Fibroblast of skin of scalp (primary cell): ENCODE measurements around the gene SIX5.

Source experiments
- DNase-seq: peaks from one replicate; pipeline ENCODE4 v3.0.0-alpha.2; 2013

SIX5 gene

DNA sequence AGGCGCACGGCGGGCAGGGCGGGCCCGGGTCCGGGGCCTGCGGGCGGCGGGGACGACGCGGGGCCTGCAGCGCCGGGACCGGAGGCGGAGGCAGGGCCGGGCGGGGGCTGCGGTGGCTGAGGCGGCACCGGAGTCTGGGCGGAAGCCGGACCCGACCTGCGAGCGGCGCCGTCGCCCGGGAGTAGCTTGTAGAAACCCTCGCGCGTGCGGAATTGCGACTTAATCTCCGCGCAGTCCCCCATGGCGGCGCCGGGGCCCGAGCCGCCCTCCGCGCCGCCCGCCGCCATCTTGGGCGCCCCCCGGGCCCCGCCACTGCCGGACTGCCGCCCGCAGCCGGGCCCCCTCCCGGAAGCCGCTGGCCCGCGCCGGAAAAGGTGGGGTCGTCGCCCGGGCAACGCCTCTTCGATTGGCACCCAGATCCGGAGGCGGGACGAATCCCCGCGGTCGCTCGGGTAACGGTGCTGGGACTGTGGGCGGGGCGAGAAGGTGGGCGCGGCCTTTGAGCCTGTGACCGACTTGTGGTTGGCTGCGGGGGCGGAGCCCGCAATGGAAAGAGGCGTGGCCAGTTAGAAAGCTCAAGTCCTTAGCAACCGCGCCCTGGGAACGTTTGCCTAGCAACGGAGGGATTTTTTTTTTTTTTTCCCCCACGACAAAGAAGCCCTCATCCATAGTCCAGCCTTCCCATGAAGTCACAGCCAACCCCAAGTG, 23.6 kb upstream of the SIX5 start, which contains the start of gene DMWD:
Gene DMWD (minus strand): TSS at position 376 of the 708 bp plus-strand sequence. CDS start 89 bp downstream, at position 287.
- peak; percentile 99 for DNase-seq

DNA sequence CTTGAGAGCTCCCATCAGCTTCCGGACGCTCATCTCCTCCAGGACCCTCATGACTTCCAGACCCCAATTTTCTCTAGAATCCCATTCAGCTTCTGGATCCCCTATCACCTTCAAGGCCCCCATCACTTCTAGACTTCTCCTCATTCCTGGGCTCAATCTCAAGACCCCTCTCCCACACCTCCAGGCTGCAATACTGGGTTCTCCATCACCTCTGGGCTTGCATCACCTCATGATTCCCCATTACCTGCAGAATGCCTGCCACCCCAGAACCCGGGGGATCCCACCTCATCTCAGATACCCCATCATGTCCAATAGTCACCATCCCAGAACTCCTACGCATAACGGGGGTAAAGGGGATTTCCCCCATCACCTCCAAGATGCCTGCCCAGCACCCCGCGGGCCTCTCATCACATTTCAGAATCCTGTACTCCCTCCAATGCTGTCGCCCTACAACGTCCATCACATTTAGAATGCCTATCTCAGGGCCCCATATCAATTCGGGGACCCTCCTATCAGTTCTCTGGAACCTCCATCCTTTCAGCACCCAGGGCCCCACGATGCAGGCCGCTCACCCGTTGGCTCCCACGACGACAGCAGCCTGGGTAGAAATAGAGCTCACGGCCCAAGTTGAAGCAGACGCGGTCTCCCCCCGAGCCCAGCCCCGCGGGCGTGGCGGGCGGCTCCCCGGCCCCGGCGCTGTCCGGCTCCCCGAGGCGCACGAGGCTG, 22.9 kb upstream of the SIX5 start:
- no peak for DNase-seq

DNA sequence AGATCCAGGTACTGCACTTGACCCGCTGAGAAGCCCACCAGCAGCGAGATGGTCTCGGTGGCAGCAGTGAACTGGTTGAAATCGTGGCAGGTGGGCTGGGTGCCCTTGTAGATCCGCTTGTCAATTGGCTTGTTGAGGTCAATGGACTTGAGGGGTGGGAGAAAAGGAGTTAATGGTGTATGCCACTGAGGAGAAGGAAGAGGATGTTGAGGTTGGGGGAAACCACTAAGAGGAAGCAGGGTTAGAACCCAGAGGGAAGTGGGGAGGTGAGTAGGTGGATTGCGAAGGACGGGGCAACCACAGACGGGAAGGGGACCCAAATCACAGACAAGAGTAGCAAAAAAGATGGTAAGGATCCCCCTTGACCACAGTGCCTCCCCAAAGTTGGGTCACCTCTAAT, 21.9 kb upstream of the SIX5 start:
- no peak for DNase-seq

GRCh38 chr19:45789035-45789786, 20.2 kb upstream of the SIX5 start:
- no peak for DNase-seq

GRCh38 chr19:45786533-45786894, 17.5 kb upstream of the SIX5 start:
- no peak for DNase-seq

DNA sequence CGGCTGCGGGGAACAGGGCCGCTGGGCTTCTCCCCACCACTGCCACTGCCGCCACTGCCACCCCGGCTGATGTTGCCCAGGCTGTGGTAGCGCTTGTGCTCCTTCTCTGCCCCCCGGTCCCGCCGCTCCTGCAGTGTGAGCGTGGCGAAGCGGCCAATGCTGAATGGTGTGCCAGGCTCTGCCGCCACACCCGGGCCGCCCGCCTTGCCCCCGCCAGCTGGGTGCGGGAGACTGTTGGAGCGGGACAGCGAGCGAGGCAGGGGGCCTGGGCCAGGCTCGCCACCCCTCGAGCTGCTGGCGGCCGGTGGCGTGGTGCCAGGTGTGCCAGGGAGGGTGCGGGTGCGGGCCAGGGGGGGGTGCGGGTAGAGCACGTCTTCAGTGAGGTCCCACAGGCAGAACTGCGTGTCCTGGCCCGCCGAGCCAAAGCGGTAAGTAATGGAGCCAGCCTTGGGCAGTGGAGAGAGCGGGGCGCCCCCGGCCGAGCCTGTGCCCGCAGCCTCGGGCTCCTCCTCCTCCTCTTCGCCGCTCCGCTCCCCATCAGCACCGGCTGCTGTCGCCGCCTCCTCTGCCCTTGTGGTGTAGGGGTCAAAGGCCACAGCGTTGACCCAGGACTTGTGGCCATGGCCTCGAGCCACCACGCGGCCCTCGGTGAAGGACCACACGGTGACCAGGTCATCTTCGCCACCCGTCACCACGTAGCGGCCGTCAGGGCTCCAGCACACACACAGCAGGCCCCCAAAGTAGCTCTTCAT, 16.9 kb upstream of the SIX5 start:
- DNase-seq, result no peak

GRCh38 chr19:45785097-45785496, 16.0 kb upstream of the SIX5 start:
- DNase-seq, result no peak

- DNase-seq, result no peak
These were observed 15.0 kb upstream of the SIX5 start for GRCh38 chr19:45784096-45784495.

DNA sequence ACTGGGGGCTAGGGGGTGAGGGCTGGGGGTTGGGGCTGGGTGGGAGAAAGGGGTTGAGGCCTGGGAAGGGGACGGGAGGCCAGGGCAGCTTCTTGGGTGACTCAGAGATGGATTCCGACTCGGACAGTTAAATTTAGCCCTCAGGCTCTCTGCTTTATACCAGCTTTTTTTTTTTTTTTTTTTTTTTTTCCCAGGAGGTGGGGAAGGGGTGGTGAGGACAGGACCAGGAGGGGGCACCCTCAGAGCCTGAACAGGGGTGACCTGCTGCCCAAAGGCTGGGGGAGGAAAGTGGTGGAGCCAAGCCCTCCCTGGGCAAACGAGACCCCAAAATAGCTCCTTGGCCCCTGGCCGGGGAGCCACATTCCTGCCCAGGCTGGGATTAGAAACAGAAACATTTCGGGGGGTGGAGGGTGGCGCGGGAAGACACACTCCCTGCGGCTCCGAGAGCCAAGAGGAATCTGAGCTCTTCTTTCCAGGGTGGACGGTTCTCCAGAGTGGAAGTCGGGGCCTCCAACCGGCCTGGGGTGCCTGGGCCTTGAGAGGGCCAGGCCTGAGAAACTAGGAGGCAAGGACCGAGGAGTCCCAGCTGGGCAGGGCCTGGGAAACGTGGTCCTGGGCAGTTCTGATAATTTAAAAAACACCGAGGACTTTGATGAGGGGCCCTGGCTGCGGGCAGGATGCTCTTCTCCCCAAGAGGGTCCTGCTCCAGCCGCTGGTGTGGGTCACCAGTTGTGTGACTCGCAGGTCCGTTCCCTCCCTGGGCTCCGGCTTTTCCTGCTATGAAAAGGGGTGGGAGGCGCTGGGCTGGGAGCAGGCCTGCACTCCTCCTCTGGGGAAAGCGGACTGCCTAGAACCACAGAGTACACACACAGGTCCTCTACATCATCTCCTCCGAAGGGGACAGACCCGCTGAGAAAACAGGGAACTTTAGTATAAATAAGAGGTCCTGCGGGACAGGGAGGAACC, 14.1 kb upstream of the SIX5 start:
- DNase-seq, result peak; percentile 83

GRCh38 chr19:45782162-45782691, 13.2 kb upstream of the SIX5 start, which contains the start of gene DMPK:
TSS of gene DMPK (minus strand) at chr19:45782490. CDS start at chr19:45782352, 138 bp downstream.
- DNase-seq, result no peak

GRCh38 chr19:45781214-45782161, 12.4 kb upstream of the SIX5 start:
- DNase-seq, result no peak

DNA sequence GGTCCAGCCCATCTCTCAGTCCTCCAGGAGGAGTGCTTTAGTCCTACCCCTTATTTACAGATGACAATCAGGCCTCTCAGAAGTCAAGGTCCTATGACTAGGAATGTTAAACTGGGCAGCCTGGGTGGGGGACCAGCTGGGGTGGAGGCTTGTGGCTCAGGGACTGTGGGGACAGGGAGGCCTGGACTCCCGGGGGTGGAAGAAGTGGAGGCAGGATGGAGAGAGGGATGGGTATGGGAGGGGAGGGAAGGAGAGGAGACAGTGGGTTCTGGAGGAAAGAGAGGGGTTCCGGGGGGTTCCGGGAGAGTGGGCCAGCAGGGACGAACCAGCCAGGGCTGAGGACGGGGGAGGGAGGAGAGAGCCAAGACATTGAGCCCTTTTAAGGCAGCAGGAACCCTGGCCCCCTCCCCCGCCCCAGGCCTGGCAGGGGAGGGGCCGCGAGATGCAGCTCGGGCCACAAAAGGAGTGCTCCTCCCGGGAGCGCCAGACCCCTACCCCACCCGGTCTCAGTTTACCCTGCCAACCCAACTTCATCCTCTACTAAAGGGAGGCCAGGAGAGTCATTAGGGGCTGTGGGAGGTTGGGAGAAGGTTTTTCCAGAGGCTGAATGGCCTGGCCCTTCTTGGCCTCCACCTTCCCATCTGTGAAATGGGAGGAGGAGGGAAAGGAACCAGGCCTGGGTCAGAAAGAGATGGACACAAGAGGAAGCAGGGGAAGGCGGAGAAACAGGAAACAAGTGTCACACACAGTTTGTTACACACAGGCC, 11.6 kb upstream of the SIX5 start:
- no peak for DNase-seq

- no peak for DNase-seq
These were observed 11.0 kb upstream of the SIX5 start for GRCh38 chr19:45780146-45780447.

GRCh38 chr19:45779231-45780145, 10.4 kb upstream of the SIX5 start:
- DNase-seq, result peak; percentile 52

DNA sequence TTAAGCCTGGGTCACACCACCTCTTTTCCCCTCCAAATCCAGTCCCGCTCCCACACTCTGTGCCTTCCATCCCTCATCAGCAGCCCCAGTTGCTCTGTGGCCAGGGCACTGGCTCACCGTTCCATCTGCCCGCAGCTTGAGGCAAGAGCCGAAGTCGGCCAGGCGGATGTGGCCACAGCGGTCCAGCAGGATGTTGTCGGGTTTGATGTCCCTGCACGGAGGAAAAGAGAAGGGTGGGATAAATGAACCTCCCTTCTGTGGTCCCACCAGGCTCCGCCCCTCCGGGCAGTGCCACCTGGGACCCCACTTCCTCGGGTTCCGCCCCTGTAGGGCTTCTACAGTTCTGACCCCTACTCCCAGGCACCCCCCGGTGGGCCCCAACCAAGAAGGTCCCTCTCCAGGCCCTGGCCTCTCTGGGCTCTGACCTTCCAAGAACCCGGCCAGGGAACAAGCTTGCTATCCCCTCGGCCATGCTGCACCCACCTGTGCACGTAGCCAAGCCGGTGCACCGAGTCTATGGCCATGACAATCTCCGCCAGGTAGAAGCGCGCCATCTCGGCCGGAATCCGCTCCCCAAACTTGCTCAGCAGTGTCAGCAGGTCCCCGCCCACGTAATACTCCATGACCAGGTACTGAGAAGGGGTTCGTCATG, 9.1 kb upstream of the SIX5 start:
- no peak for DNase-seq

DNA sequence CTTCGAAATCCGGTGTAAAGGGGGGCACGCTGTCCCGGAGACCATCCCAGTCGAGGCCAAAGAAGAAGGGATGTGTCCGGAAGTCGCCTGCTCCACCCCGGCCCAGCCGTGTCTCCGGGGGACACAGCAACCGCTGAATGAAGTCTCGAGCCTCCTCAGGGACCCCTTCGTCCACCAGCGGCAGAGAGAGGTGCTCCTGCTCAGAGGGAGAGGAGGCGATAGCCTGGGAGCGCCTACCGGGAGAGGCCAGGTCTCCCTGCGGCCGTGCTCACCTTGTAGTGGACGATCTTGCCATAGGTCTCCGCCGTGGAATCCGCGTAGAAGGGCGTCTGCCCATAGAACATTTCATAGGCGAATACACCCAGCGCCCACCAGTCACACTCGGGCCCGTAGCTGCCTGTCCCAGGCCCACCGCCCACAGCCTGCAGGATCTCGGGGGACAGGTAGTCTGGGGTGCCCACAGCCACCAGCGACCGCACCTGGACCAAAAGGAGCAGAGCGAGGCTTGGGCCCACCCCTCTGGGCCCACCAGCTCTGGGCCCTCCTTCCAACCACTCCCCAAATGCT, 8.4 kb upstream of the SIX5 start:
- no peak for DNase-seq

DNA sequence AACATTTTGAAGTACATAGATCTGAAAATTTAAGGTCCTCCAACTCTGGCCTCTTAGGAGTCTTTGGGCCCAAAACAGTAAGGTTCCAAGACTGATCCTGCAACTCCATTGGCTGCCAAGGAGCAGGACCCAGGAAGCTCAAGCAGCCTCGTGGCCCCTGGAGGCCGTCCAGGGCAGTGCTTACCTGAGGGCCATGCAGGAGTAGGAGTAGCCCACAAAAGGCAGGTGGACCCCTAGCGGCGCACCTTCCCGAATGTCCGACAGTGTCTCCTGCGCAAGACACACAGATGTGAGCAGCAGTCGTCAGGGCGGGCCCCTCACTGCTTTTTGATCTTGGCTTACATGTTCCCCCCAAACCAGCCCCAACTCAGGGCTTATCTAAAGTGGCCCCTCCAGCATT, 5.7 kb upstream of the SIX5 start:
- DNase-seq, result no peak
